Measurements from ENCODE around the gene DDIT3. TPM values are rescaled to one million over a fixed set of nuclear protein-coding genes. Genes with fewer than 3 reads are reported as not detected.
"Not testable (repeated sequence)": the region's sequence is repeated elsewhere in the genome, so short reads cannot be mapped to it uniquely, and the experiment has no call there.

Gene DDIT3
- total and polyA plus RNA-seq, 11 donors, result 11.5 to 60.5 (median 18.5) TPM

DNA sequence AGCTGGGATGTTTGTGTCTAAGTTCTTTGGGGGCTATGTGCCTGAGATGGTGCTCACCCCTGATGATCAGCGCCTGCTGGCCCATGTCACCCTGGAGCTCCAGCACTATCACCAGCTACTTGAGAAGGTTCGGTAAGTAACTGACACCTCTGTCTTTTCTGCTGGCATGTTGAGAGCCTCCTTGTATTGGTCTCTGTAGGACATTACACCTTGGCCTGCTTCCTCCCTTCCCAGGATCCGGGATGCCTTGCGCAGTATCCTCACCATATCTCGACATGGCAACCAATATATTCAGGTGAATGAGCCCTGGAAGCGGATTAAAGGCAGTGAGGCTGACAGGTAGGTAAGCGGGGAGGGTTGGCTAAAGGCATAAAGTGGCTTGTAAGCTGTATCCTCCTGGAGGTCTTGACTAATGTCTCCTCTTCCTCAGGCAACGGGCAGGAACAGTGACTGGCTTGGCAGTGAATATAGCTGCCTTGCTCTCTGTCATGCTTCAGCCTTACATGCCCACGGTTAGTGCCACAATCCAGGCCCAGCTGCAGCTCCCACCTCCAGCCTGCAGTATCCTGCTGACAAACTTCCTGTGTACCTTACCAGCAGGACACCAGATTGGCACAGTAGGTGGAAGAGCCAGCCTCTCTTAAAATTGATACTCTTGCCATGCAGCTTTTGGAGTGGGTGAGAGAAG lies 5.5 kb downstream of the DDIT3 start:
- Histone ChIP-seq H3K27ac (peak overlapping the region in 2 of 12 donors; percentile 2 to 41), H3K4me1 (peaks cover 0 to 51% (median 25%) of the 10 kb centered on the region in 12 donors), H3K36me3 (peaks cover 3 to 93% (median 80%) of the 10 kb centered on the region in 9 donors), H3K4me3 (no peak overlapping the region), H3K27me3 (no peaks in the 10 kb centered on the region), H3K9me3 (no peaks in the 10 kb centered on the region)
- DNase-seq (no peak), ATAC-seq (no peak)
- 69 to 82% (median 79%) methylated on average over 8 to 9 of the region's 9 CpGs for WGBS, 4 donors
- TF ChIP-seq POLR2A (IDR thresholded peaks at IDR 0.05), result no peak
- TF ChIP-seq, protein P1, sequence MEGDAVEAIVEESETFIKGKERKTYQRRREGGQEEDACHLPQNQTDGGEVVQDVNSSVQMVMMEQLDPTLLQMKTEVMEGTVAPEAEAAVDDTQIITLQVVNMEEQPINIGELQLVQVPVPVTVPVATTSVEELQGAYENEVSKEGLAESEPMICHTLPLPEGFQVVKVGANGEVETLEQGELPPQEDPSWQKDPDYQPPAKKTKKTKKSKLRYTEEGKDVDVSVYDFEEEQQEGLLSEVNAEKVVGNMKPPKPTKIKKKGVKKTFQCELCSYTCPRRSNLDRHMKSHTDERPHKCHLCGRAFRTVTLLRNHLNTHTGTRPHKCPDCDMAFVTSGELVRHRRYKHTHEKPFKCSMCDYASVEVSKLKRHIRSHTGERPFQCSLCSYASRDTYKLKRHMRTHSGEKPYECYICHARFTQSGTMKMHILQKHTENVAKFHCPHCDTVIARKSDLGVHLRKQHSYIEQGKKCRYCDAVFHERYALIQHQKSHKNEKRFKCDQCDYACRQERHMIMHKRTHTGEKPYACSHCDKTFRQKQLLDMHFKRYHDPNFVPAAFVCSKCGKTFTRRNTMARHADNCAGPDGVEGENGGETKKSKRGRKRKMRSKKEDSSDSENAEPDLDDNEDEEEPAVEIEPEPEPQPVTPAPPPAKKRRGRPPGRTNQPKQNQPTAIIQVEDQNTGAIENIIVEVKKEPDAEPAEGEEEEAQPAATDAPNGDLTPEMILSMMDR (IDR thresholded peaks at IDR 0.05), result no peak
- intact Hi-C loops (cut with DNase I), result loop anchor here in 1 of 10 donors (5.0 kb wide), 1 partner anchor 828 kb away; the partner anchor contains the start of gene PTGES3

DNA sequence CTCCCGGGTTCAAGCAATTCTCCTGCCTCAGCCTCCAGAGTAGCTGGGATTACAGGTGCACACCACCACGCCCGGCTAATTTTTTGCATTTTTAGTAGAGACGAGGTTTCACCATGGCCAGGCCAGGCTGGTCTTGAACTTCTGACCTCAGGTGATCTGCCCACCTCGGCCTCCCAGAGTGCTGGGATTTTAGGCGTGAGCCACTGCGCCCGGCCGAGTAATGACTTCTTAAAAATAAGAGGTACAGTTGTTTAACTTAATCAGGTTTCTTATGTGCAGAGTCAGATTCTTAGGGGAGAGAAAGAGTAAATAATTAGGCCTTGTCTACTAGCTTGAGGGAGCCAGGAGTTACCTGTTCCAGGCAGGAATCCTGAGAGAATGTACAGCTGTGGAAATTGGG lies 6.1 kb downstream of the DDIT3 start:
- H3K9me3 ChIP-seq; ATAC-seq; DNase-seq; H3K4me3 ChIP-seq; intact Hi-C loops (cut with DNase I); H3K27me3 ChIP-seq: not testable (repeated sequence)
- Histone ChIP-seq H3K27ac (peak overlapping the region in 1 of 12 donors; percentile 41), H3K4me1 (peaks cover 0 to 48% (median 23%) of the 10 kb centered on the region in 12 donors), H3K36me3 (peaks cover 3 to 99% (median 86%) of the 10 kb centered on the region in 9 donors)
- WGBS, 4 donors, result 87 to 95% (median 93%) methylated on average over 9 of the region's 9 CpGs

DNA sequence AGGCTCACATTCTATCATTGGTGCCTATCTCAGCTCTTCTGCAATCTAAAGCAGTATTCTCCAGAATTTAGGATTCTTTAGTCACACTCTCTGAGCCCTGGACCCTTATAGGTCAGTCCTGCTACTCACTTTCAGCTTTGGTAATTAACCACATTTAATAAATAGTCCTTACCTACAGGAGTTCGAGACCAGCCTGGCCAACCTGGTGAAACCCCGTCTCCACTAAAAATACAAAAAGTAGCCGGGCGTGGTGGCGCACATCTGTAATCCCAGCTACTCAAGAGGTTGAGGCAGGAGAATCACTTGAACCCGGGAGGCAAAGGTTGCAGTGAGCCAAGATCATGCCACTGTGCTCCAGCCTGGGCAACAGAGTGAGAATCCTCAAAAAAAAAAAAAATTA lies 6.6 kb downstream of the DDIT3 start:
- intact Hi-C loops (cut with DNase I), result loop anchor here in 1 of 10 donors (2.0 kb wide), 1 partner anchor 25 kb away; the partner anchor contains the start of gene MARS1
- not testable (repeated sequence) for DNase-seq, H3K9me3 ChIP-seq, H3K27me3 ChIP-seq, ATAC-seq, H3K4me3 ChIP-seq, H3K27ac ChIP-seq
- Histone ChIP-seq H3K4me1 (peaks cover 0 to 43% (median 18%) of the 10 kb centered on the region in 12 donors), H3K36me3 (peaks cover 3 to 100% (median 90%) of the 10 kb centered on the region in 9 donors)
- 92 to 95% (median 94%) methylated on average over 6 of the region's 6 CpGs for WGBS, 4 donors

DNA sequence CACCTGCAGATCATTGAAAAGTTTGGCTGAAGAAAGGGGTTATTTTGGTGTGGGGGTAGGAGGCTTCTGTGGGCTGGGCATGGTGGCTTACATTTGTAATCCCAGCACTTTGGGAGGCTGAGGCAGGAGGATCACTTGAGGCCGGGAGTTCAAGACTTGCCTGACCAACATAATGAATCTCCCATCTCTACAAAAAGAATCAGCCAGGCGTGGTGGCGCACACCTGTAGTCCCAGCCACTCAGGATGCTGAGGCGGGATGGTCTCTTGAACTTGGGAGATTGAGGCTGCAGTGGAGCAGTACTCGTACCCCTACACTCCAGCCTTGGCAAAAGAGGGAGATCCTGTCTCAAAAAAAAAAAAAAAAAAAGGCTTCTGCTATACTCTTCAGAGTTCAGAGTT lies 7.0 kb downstream of the DDIT3 start:
- H3K27ac ChIP-seq, result no peak overlapping the region
- peaks cover 0 to 38% (median 13%) of the 10 kb centered on the region in 12 donors for H3K4me1 ChIP-seq
- 89 to 99% (median 97%) methylated on average over 5 of the region's 5 CpGs for WGBS, 4 donors
- H3K27me3 ChIP-seq, result no peaks in the 10 kb centered on the region
- no peak for DNase-seq
- TF ChIP-seq, protein P1 (IDR thresholded peaks at IDR 0.05), result no peak
- no peak for TF ChIP-seq POLR2A (IDR thresholded peaks at IDR 0.05)
- peaks cover 3 to 97% (median 90%) of the 10 kb centered on the region in 9 donors for H3K36me3 ChIP-seq
- ATAC-seq, result no peak
- no peak overlapping the region for H3K4me3 ChIP-seq
- intact Hi-C loops (cut with DNase I), result loop anchor here in 1 of 10 donors (2.0 kb wide), 1 partner anchor 24 kb away; the partner anchor contains the start of gene MARS1
- H3K9me3 ChIP-seq, result no peaks in the 10 kb centered on the region

DNA sequence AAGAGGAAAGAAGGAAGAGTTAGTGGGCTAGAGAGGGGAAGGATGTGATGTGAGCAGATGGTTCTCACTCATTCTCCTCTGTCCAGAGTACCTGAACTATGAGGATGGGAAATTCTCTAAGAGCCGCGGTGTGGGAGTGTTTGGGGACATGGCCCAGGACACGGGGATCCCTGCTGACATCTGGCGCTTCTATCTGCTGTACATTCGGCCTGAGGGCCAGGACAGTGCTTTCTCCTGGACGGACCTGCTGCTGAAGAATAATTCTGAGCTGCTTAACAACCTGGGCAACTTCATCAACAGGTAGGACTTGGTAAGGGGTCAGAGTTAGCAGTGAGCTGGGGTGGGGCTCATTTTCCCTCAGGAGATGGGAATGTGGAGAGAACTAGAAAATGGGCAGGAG lies 7.6 kb downstream of the DDIT3 start:
- Histone ChIP-seq H3K27ac (no peak overlapping the region), H3K9me3 (no peaks in the 10 kb centered on the region), H3K36me3 (peaks cover 3 to 91% (median 87%) of the 10 kb centered on the region in 9 donors), H3K4me3 (no peak overlapping the region), H3K4me1 (peaks cover 0 to 34% (median 9%) of the 10 kb centered on the region in 12 donors), H3K27me3 (no peaks in the 10 kb centered on the region)
- WGBS, 4 donors, result 78 to 82% (median 81%) methylated on average over 6 of the region's 6 CpGs
- no peak for DNase-seq
- no peak for ATAC-seq
- no peak for TF ChIP-seq POLR2A (IDR thresholded peaks at IDR 0.05)
- TF ChIP-seq, protein P1 (IDR thresholded peaks at IDR 0.05), result no peak
- intact Hi-C loops (cut with DNase I), result loop anchor here in 1 of 10 donors (2.0 kb wide), 1 partner anchor 24 kb away; the partner anchor contains the start of gene MARS1

All from heart left ventricle (tissue), 16 donors.